Right lung (tissue), 5 donors: Measurements from ENCODE around the gene OTUD1. TPM values are rescaled to one million over a fixed set of nuclear protein-coding genes. Genes with fewer than 3 reads are reported as not detected.

Experiments used
- DNase-seq, 2 donors: peaks; one replicate each; pipeline ENCODE4 v3.0.0-alpha.2; 2013
- polyA plus RNA-seq, 5 donors: library from polyadenylated mRNA; unstranded; fragments of 120-200 nt; gene quantifications; one replicate each; pipeline versions ENCODE4 v1.2.1 to v1.2.3, GENCODE V29; 2013; ENCODE audit warnings: inconsistent platforms in 1 of 5, low replicate concordance in 1 of 5; ENCODE audit not compliant: insufficient read length in 5 of 5, insufficient read depth in 1 of 5

Gene OTUD1
- polyA plus RNA-seq, 5 donors: 13.6 to 14.5 (median 13.9) TPM

DNA sequence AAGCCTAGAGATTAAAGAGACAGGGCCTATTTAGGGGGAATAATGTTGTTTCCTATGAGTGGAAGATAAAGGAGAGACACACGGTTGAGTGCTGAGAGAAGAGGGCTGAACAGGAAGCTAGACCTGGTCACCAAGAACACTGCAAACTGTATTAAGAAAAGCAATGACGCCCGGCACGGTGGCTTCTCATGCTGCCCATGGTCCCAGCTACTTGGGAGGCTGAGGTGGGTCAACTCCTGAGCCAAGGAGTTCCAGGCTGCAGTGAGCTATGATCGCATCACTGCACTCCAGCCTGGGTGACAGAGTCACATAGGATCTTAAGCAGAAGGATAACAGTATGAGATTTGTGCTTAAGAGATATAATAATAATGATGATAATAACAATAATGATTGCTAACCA, 19.7 kb upstream of the OTUD1 start:
- peak in 1 of 2 donors; percentile 31 for DNase-seq

DNA sequence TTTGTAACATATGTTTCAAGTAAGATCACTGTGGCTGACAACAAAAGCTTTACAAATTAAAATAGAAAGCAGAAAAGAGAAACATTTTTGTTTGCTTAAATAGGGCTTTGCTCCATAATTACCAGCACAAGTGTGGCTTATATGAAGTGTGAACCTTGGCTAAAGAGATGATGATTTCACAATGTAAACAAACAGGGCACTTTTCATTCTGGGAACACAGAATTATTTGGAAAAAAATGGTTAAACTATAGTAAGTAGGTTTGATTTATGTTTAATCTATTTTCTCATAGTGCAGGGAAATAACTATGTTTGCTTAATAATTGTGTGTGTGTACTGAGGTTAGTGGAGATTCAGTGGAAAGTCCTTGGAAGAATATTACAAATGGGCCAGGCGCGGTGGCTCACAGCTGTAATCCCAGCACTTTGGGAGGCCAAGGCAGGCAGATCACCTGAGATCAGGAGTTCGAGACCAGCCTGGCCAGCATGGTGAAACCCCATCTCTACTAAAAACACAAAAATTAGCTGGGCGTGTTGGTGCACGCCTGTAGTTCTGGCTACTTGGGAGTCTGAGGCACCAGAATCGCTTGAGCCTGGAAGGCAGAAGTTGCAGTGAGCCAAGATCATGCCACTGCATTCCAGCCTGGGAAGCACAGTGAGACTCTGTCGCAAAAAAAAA, 19.1 kb upstream of the OTUD1 start:
- peak; percentile 77 to 84 for DNase-seq

DNA sequence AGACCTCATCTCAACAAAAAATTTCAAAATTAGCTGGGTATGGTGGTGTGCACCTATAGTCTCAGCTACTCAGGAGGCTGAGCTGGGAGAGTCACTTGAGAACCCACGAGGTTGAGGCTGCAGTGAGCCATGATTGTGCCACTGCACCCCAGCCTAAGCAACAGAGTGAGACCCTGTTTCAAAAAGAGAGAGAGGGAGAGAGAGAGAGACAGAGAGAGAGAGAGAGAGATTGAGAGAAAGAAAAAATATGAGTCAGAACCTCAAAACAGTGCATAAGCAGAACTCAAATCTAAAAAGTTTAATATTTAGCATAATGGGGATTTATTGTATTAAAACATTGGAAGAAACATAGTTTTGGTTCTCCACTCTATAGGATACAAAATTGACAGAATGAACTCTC, 17.5 kb upstream of the OTUD1 start:
- no peak for DNase-seq

DNA sequence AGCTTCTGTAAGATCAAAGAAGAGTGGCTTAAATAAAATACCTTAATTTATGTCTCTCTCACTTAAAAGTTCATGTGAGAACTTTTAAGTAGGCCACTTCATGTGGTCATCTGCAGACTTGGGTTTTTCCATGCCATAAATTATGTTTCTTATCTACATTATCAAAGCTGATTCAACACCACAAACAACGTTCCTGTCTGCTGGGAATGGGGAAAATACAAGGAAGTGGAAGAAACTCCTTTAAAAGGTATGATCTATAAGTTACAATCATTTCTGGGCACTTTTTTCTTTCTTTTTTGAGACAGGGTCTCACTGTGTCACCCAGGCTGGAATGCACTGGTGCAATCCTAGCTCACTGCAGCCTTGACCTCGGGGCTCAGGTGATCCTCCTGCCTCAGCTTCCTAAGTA, 16.9 kb upstream of the OTUD1 start:
- DNase-seq: no peak

DNA sequence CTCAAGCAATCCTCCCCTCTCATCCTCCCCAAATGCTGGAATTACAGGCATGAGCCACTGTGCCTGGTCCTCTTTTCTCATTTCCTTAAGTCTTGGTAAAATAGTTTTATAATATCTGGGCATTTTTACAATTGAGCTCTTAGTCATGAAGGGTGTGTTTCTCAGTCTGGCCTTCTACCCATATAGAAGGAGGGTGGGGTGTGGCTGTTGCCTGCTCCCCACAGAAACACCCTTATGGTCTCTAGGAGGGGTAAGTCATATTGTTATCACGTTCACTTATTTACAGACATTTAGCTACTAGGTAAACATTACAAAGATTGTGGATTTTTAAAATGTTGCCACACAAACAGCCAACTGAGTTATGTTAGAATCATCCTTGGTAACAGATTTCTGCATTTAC, 6.7 kb upstream of the OTUD1 start:
- no peak for DNase-seq

DNA sequence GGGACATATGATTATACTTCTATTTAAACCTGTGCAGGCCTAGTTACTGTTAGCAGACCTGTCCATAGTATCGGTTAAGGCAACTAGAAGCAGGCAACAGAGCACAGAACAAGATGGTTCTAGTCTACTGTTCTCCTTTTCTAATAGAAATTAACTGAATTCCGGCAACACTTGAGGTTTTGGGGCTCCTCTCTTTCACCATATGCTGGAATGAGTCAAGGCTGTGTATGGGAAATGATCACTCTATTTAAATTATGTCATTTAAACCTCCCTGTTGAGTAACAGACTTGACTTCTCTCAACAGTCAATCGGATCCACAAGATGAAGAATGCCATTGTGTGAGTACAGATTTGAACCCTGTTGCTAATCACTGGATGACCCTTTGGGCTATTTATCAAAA, 6.2 kb upstream of the OTUD1 start:
- DNase-seq: no peak

DNA sequence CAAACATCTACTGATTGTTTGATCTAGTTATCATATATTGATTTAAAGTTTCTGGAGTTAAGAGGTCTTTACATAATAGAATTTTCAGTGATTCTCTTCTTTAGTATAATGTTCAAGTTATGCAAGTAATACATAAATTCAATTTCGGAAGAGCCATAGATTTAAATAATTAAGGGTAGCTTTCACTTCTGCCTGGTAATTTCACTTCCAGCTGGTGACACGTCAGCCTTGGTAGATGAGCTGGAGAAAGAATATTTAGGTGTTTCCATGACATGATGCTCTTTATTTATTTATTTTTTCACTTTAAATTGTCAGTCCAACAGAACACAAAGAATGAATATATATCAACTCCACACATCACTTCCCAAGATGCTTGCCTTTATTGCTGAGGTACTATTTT, 5.2 kb upstream of the OTUD1 start:
- DNase-seq: no peak

DNA sequence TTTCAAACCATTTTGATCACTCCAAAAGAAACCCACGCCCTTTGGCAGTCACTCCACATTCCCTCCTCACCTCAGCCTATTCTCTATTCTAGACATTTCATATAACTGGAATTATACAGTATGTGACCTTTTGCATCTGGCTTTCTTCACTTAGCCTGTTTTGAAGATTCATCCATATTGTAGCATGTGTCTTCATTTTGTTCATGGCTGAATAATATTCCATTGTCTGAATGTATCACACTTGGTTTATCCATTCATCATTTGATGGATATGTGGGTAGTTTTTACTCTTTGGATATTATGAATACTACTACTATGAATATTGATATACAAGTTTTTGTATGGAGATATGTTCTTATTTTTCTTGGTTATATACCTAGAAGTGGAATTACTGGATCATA, 3.5 kb upstream of the OTUD1 start:
- no peak for DNase-seq

DNA sequence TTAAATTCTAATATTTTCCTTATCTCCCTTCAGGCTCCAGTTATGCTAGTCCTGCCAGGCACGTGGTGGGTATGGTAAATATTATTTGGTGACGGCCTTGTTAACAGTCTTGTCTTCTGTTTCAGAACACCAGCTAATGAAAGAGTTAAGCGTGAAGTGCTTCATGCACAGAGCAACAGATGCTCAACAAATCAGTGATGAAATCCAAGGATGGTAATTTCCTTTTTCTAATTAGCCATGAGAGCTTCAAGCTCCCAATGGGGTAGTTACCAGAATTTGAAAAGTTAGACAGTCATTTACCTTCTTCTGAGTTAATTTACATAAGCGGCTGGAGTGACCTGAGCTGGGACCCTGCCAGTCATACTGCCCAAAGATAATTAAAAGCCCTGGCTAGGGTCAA, 1.9 kb upstream of the OTUD1 start:
- no peak for DNase-seq

DNA sequence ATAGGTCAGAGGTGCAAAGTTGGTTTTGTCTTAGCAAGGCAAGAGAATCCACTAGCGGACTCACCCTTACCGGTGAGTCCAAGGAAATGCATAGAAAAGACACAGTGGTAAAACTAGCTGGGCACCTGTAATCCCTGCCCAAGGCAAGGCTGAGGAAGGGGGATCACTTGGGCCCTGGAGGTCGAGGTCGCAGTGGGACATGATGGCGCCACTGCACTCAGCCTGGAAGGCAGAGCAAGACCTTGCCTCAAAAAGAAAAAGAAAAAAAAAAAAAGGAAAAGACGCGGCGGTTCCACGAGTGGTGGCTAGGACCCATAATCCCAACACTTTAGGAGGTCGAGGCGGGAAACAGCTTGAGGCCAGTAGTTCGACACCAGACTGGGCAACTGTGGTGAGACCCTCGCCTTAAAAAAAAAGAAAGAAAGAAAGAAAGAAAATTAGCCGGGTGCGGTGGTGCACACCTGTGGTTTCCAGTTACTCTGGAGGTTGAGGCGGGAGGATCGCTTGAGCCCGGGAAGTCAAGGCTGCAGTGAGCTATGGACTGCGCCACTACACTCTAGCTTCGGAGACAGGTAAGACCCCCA, 820 bp upstream of the OTUD1 start:
- no peak for DNase-seq

DNA sequence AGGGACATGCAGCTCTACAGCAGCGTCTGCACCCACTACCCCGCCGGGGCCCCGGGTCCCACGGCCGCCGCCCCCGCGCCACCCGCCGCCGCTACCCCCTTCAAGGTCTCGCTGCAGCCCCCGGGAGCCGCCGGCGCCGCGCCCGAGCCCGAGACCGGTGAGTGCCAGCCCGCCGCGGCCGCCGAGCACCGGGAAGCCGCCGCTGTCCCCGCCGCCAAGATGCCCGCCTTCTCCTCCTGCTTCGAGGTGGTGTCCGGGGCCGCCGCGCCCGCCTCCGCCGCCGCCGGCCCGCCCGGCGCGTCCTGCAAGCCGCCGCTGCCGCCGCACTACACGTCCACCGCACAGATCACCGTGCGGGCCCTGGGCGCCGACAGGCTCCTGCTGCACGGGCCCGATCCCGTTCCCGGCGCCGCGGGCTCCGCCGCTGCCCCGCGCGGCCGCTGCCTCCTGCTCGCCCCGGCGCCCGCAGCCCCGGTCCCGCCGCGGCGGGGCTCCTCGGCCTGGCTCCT, 631 bp downstream of the OTUD1 start:
- DNase-seq: no peak

DNA sequence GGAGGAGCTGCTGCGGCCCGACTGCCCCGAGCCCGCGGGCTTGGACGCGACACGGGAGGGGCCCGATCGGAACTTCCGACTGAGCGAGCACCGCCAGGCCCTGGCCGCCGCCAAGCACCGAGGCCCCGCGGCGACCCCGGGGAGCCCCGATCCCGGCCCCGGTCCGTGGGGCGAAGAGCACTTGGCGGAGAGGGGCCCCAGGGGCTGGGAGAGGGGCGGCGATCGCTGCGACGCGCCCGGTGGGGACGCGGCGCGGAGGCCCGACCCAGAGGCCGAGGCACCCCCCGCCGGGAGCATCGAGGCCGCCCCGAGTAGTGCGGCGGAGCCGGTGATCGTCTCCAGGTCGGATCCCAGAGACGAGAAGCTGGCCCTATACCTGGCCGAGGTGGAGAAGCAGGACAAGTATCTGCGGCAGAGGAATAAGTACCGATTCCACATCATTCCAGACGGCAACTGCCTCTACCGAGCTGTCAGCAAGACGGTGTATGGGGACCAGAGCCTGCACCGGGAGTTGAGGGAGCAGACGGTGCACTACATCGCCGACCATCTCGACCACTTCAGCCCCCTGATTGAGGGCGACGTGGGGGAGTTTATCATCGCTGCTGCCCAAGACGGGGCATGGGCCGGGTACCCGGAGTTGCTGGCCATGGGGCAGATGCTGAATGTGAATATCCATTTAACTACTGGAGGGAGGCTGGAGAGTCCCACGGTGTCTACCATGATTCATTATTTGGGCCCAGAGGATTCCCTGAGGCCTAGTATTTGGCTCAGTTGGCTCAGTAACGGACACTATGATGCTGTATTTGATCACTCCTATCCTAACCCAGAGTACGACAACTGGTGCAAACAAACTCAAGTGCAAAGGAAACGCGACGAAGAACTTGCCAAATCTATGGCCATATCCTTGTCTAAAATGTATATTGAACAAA, 1.4 kb downstream of the OTUD1 start:
- no peak for DNase-seq

DNA sequence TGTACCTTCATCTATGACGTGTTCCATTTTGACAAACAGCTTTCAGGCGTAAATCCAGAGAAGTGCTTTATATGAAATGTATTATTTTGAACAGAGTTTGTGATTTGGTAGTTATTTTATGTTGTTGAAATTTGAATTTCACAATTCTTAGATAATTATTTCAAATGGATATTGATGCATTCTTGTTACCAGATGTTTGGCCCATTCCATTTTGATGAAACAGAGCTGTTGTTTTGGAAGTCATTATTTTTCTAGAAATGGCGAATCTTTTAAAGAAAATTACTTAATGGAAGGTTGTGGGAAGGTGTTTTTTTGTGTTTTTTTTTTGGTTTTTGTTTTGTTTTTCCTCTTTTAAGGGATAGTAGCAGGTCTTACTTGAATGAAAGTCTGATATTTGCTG, 2.4 kb downstream of the OTUD1 start:
- peak in 1 of 2 donors; percentile 38 for DNase-seq

DNA sequence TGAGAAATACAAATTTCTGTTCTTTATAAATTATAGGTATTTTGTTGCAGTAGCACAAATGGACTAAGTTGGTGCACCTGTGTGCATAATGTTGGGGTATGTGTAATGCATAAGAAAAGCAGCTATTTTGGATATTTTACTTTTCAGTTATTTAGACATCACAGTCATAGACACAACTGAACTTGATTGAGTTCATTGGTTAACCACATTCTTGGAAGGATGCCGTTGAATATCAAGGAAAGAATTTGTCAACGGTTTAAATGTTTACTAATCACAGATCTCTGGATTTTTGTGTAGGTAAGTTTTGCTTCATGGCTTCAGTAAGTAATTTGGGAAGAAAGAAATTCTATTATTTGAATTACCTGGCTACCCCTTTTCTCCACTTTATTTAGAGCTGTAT, 4.1 kb downstream of the OTUD1 start:
- DNase-seq: no peak

DNA sequence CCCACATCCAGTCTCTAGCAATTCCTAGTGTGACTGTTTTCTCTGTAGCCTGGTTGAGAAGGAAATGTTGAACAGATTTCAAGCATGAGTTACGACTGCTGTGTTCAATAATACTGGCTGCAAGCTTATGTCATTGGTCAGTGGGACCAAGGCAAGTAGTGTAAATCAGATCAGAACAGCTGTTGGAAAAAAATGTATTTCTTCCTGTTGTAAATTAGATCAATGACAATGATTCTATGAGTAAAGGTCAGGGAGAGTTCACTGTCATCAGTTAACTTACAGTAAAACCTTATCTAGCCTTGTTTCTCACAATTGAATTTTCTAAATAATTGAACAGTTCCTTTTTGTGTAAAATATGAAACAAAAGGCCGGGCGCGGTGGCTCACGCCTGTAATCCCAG, 6.7 kb downstream of the OTUD1 start:
- DNase-seq: no peak

DNA sequence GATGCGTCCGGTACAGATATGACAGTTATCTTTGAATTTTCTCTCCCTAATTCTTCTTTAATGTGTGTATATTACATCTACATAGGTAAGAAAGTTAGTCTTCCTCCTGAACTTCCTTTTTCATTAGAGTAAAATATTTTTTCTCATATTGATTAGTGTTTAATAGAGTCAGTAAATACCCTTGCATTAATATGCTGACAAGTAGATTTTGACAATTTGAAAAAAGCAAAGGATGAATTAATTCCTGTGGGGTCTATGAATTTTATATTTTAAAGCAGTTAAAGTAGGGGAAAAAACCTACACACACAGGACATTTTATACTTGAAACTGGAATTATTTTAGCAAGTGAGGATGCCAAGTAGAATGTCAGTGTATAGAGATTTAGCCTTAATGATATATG, 9.4 kb downstream of the OTUD1 start:
- no peak for DNase-seq

DNA sequence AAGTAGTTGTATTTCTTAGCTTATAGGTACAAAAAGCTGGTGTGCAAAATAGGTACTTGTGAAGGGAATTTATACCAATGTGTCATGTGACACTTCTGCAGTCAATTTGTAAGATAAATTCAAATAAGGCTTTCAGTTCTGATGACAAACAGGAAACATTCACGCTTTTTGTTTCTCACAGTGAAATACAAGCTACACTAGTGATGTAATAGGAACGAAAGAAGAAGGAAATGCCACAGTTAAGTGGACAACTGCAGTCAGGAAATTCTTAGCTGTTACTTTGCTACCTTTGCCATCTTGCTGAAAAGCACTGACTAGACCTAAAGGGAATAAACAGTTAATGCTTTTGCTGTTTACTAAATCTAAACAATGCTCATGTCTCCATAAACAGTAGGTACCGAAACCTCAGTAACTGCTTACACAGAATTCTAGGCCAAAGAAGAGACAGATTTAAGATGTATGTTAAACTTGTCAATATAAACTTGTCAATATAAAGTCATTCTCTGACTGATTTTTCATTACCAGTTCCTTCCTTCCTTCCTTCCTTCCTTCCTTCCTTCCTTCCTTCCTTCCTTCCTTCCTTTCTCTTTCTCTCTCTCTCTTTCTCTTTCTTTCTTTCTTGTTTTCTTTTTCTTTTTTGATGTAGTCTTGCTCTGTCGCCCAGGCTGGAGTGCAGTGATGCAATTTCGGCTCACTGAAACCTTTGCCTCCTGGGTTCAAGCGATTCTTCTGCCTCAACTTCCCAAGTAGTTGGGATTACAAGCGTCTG, 10.1 kb downstream of the OTUD1 start:
- no peak for DNase-seq

DNA sequence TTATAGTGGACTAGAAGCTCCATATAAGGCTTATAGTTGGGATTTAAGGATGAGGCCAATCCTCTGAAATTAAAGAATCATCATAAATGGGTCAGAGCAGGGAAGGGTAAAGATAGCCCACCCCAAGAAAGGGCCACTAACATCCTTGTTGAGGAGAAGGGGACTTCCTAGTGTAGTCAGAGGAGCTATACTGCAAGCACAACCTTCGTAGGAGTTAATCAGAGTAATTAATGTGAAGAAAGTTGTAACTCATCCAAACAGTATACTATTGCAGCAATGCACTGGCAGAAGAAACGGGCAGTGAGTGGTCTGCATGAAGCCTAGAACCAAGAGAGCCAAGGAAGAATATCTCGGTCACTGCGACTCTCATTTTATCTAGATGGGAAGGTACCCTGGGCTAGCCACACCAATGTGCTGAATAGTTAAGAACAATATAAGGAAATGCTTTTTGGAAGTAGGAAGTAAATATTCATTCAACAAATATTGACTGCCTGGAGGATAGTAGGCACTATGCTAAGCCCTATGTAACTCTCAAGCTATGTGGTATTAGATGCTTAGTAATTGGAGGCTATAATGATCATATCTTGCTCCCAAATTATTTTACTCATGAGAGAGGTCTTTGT, 13.3 kb downstream of the OTUD1 start:
- DNase-seq: no peak

DNA sequence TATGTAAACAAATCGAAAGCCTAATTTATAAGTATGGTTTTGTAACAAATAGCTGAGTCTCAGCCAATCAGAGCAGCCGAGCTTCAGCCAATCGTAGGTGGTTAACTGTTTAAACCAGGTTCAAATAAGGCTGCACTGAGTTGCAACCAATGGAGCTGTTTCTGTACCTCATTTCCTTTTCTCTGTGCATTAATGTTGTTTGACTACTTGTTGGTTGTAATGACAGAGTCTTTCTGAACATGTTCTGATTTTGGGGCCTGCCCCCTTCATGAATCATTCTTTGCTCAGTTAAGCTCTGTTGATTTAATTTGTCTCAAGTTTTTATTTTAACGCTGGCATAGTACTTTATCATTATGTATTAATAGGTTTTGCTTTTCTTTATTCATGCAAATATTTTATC, 14.6 kb downstream of the OTUD1 start:
- no peak for DNase-seq

DNA sequence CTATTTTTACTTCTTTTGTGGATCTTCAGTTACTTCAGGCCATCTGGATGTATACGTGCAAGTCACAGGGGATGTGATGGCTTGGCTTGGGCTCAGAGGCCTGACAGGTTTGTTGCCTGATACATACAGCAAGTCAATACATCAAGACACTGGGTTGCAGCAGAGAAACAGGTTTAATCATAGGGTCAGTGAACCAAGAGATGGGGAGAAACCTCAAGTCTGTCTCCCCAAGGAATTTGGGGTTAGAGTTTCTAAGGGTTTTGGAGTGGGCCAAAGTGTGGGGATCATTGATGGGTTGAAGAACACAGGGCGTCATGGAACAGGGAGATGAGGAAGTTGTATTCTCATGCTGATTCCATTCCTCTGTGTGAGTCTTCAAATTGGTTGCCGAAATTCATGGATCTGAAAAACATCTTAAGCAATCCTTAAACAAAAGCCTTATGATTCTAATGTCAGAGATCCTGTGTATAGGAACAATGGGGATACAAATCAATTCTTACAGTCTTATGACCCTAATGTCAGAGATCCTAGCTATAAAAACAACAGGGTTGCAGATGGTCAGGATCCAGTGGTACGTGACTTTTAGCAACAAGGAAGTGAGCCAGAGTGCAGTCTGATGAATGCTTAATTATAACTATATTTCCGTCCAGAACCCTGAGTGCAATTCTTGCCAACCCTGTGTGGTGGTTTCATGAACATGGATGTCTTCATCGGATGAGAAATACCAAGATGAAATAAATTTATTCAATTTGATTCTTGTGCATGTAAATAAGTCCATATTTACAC, 18.9 kb downstream of the OTUD1 start:
- no peak for DNase-seq
